GM18499 (cell line): Measurements from ENCODE around the gene APOB.

Experiments
- ATAC-seq: cut with Tn5 transposase; IDR thresholded peaks from one replicate; pipeline ENCODE4 v1.9.1; 2021; ENCODE audit warnings: moderate number of reproducible peaks; ENCODE audit not compliant: insufficient read depth, unreplicated experiment

The APOB gene

GRCh38 chr2:20990442-20991430 lies 53.1 kb downstream of the APOB start:
- ATAC-seq, result no peak

- ATAC-seq, result no peak
Observed at GRCh38 chr2:20989404-20989803, 54.5 kb downstream of the APOB start.

- ATAC-seq, result no peak
Observed at GRCh38 chr2:20988905-20989304, 55.0 kb downstream of the APOB start.

- no peak for ATAC-seq
Observed at GRCh38 chr2:20986024-20986939, 57.6 kb downstream of the APOB start.

- ATAC-seq, result no peak
Observed at GRCh38 chr2:20985062-20985461, 58.8 kb downstream of the APOB start.

- ATAC-seq, result no peak
Observed at GRCh38 chr2:20984408-20984807, 59.5 kb downstream of the APOB start.

- no peak for ATAC-seq
Observed at GRCh38 chr2:20983844-20984243, 60.0 kb downstream of the APOB start.

GRCh38 chr2:20982861-20983260 lies 61.0 kb downstream of the APOB start:
- no peak for ATAC-seq

GRCh38 chr2:20977520-20978180 lies 66.2 kb downstream of the APOB start:
- no peak for ATAC-seq

- ATAC-seq, result no peak
Observed at GRCh38 chr2:20976527-20976926, 67.3 kb downstream of the APOB start.

GRCh38 chr2:20972792-20973565 lies 70.9 kb downstream of the APOB start:
- ATAC-seq, result no peak

- ATAC-seq, result no peak
Observed at GRCh38 chr2:20972110-20972509, 71.8 kb downstream of the APOB start.

- ATAC-seq, result no peak
Observed at GRCh38 chr2:20970068-20970467, 73.8 kb downstream of the APOB start.

GRCh38 chr2:20966061-20966595 lies 77.7 kb downstream of the APOB start:
- ATAC-seq, result no peak

- ATAC-seq, result no peak
Observed at GRCh38 chr2:20965221-20965620, 78.7 kb downstream of the APOB start.

- no peak for ATAC-seq
Observed at GRCh38 chr2:20963867-20964266, 80.0 kb downstream of the APOB start.

GRCh38 chr2:20962939-20963557 lies 80.8 kb downstream of the APOB start:
- ATAC-seq, result peak; percentile 86

- ATAC-seq, result no peak
Observed at GRCh38 chr2:20961858-20962257, 82.0 kb downstream of the APOB start.

GRCh38 chr2:20960003-20960402 lies 83.9 kb downstream of the APOB start:
- ATAC-seq, result no peak
